Vagina (tissue), 2 donors: ENCODE results near the gene MEF2B.

Experiments used
- POLR2A ChIP-seq, 2 donors: fragments of 450-650 bp; IDR thresholded peaks; one replicate each; pipeline ENCODE4 v1.6.1; 2017; ENCODE audit warnings: antibody characterized with exemption in 2 of 2, mild to moderate bottlenecking in 2 of 2, moderate library complexity in 2 of 2
- POLR2AphosphoS5 ChIP-seq, 2 donors: sonication (generic); formaldehyde crosslinking; IDR thresholded peaks; one replicate each; pipeline ENCODE4 v1.9.0; 2017; ENCODE audit warnings: antibody characterized with exemption in 2 of 2, mild to moderate bottlenecking in 2 of 2, low read depth in 1 of 2; ENCODE audit not compliant: insufficient read depth in 1 of 2
- TF ChIP-seq, protein P1 (sequence below), 3 experiments: fragments of 450-650 bp in 2 of 3; fragments of 200-600 bp in 1 of 3; sonication (generic) in 1 of 3; IDR thresholded peaks; one replicate each; pipeline ENCODE4 v1.5.1; 2017 to 2019; ENCODE audit warnings: antibody characterized with exemption in 3 of 3, mild to moderate bottlenecking in 2 of 3, moderate library complexity in 2 of 3

GRCh38 chr19:19126102-19126501, 44.0 kb downstream of the MEF2B start:
- TF ChIP-seq, protein P1, sequence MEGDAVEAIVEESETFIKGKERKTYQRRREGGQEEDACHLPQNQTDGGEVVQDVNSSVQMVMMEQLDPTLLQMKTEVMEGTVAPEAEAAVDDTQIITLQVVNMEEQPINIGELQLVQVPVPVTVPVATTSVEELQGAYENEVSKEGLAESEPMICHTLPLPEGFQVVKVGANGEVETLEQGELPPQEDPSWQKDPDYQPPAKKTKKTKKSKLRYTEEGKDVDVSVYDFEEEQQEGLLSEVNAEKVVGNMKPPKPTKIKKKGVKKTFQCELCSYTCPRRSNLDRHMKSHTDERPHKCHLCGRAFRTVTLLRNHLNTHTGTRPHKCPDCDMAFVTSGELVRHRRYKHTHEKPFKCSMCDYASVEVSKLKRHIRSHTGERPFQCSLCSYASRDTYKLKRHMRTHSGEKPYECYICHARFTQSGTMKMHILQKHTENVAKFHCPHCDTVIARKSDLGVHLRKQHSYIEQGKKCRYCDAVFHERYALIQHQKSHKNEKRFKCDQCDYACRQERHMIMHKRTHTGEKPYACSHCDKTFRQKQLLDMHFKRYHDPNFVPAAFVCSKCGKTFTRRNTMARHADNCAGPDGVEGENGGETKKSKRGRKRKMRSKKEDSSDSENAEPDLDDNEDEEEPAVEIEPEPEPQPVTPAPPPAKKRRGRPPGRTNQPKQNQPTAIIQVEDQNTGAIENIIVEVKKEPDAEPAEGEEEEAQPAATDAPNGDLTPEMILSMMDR (IDR thresholded peaks at IDR 0.05): no peak
- TF ChIP-seq POLR2AphosphoS5 (IDR thresholded peaks at IDR 0.05; ENCODE audit: insufficient read depth in 1 of 2, low read depth in 1 of 2) (no peak), POLR2A (IDR thresholded peaks at IDR 0.05) (no peak)
